RWPE2 (cell line): ENCODE results near the gene GCNT2.
A peak's percentile ranks its signal among the peaks of the same experiment; 100 is the strongest.
"Not testable (repeated sequence)": the region's sequence is repeated elsewhere in the genome, so short reads cannot be mapped to it uniquely, and the experiment has no call there.

Experiments
- ATAC-seq: fragments of 200-7000 bp; cut with Tn5 transposase; 3 replicates; pipeline ENCODE4 v1.9.1; 2021; ENCODE audit warnings: low read depth
- DNase-seq: peaks from one replicate; pipeline ENCODE4 v3.0.0-alpha.2; 2020; ENCODE audit warnings: low spot score
- H3K27ac ChIP-seq: fragments of 450-650 bp; 2 replicates; pipeline ENCODE4 v1.5.1; 2017; ENCODE audit warnings: mild to moderate bottlenecking; ENCODE audit not compliant: poor library complexity, severe bottlenecking
- H3K27me3 ChIP-seq: fragments of 250-450 bp; sonication (Bioruptor Pico); 2 replicates; pipeline ENCODE4 v1.5.1; 2021; ENCODE audit warnings: mild to moderate bottlenecking, moderate library complexity; ENCODE audit not compliant: insufficient read depth, poor library complexity, severe bottlenecking
- H3K36me3 ChIP-seq: fragments of 250-450 bp; sonication (Bioruptor Pico); 2 replicates; pipeline ENCODE4 v1.5.1; 2020; ENCODE audit warnings: low read depth, mild to moderate bottlenecking, moderate library complexity
- H3K4me1 ChIP-seq: fragments of 250-450 bp; sonication (Bioruptor Pico); 2 replicates; pipeline ENCODE4 v1.5.1; 2021; ENCODE audit warnings: mild to moderate bottlenecking, moderate library complexity; ENCODE audit not compliant: insufficient read depth, poor library complexity, severe bottlenecking
- H3K4me3 ChIP-seq: fragments of 250-450 bp; sonication (Bioruptor Pico); 2 replicates; pipeline ENCODE4 v1.5.1; 2021; ENCODE audit warnings: mild to moderate bottlenecking, moderate library complexity; ENCODE audit not compliant: severe bottlenecking
- H3K9me3 ChIP-seq: fragments of 250-450 bp; sonication (Bioruptor Pico); 2 replicates; pipeline ENCODE4 v1.5.1; 2021; ENCODE audit warnings: mild to moderate bottlenecking, moderate library complexity; ENCODE audit not compliant: severe bottlenecking
- TF ChIP-seq, protein P1 (sequence below): fragments of 450-650 bp; IDR thresholded peaks from one replicate; pipeline ENCODE4 v1.5.1; 2017; ENCODE audit warnings: mild to moderate bottlenecking, moderate library complexity; ENCODE audit not compliant: poor library complexity, severe bottlenecking

GCNT2 gene

DNA sequence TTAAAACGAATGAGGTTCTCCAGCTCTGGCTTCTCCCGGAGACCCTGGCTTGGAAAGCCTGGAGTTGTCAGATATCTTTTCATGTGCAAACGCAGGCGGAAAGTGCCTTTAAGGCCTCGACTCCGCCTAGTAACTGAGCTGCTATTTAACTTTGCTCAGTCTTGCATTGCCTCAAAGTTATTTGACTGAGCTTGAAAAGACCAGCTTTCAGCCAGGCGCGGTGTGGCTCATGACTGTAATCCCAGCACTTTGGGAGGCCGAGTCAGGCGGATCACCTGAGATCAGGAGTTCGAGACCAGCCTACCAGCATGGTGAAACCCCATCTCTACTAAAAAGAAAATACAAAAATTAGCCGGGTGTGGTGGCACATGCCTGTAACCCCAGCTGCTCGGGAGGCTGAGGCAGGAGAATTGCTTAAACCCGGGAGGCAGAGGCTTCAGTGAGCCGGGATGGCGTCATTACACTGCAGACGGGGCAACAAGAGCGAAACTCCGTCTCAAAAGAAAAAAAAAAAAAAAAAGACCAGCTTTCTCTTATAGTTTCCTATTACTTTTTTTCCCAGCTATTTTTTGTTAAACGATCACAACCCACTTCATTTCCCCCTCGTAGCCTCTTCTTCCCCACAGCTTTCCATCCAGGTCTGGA is 1.9 kb downstream of the GCNT2 start:
- ATAC-seq (no peak), DNase-seq (no peak)
- TF ChIP-seq, protein P1, sequence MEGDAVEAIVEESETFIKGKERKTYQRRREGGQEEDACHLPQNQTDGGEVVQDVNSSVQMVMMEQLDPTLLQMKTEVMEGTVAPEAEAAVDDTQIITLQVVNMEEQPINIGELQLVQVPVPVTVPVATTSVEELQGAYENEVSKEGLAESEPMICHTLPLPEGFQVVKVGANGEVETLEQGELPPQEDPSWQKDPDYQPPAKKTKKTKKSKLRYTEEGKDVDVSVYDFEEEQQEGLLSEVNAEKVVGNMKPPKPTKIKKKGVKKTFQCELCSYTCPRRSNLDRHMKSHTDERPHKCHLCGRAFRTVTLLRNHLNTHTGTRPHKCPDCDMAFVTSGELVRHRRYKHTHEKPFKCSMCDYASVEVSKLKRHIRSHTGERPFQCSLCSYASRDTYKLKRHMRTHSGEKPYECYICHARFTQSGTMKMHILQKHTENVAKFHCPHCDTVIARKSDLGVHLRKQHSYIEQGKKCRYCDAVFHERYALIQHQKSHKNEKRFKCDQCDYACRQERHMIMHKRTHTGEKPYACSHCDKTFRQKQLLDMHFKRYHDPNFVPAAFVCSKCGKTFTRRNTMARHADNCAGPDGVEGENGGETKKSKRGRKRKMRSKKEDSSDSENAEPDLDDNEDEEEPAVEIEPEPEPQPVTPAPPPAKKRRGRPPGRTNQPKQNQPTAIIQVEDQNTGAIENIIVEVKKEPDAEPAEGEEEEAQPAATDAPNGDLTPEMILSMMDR: no peak
- no peak overlapping the region for H3K4me3 ChIP-seq
- no peak overlapping the region for H3K27ac ChIP-seq
- H3K27me3 ChIP-seq: no peaks in the 10 kb centered on the region
- no peaks in the 10 kb centered on the region for H3K9me3 ChIP-seq
- H3K36me3 ChIP-seq: no peaks in the 10 kb centered on the region
- H3K4me1 ChIP-seq: peaks cover 19% of the 10 kb centered on the region

DNA sequence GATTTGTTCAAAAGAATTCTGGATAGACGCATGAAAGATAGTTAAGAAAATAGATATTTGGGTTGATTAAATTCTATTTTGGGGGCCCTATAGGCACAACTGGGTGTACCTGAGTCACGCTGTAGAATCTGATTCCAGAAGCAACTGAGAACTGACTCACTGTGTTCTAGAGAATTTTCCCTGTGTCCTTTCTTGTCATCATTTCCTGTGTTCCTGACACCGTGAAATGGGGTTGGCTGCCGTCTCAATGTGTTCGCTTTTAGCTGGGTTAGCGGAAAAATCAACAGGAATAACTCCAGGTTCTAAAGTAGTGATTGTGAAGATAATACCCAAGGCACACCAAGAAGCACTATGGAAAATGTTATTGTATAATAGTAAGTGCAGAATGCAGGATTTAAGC is 5.0 kb downstream of the GCNT2 start:
- Histone ChIP-seq H3K9me3 (no peaks in the 10 kb centered on the region), H3K36me3 (no peaks in the 10 kb centered on the region), H3K27ac (no peak overlapping the region), H3K4me1 (peaks cover 8% of the 10 kb centered on the region), H3K27me3 (no peaks in the 10 kb centered on the region), H3K4me3 (no peak overlapping the region)
- no peak for ATAC-seq
- DNase-seq: no peak
- TF ChIP-seq, protein P1: no peak

DNA sequence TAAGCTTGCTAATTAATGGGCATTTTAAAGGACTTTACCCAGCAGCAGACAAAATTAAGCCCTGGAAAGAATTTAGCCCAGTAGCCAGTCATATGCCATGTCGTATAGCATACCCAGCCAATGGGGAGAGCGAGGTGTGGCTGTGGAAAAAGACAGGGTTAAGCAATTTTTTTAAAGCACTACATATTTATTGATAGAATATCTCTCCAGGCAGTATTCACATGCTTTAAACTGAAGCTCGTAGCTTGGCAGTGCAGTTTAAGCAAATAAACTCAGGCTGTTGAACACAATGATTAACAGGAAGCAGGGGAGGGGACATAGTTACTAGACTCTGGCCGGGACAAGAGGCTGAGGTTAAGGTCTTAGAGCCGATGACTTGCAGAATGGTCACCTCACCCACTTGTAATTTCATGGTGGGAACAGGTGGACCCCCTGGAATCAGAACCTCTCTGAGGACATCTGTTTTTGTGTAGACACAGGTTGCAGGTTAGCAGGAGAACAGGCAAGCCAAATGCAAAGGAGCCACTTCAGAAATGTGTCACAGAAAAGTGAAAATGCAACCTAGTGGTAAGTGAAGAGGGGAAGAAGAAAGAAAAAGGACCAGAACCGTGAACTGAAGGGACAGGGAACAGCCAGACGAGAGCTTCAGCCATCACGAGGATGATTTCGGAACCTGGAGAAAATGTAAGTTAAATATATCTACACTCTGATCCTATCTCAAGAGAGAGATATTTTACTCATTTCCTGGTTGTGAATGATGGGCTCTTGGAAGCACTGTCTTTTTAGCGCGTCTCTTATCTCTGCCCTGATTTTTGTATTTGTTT is 7.2 kb downstream of the GCNT2 start:
- Histone ChIP-seq H3K9me3 (no peaks in the 10 kb centered on the region), H3K4me1 (peaks cover 8% of the 10 kb centered on the region), H3K27me3 (no peaks in the 10 kb centered on the region), H3K27ac (peak overlapping the region; percentile 68), H3K36me3 (no peaks in the 10 kb centered on the region), H3K4me3 (peak overlapping the region; percentile 26)
- DNase-seq: no peak
- ATAC-seq: peak; percentile 90
- TF ChIP-seq, protein P1: no peak

DNA sequence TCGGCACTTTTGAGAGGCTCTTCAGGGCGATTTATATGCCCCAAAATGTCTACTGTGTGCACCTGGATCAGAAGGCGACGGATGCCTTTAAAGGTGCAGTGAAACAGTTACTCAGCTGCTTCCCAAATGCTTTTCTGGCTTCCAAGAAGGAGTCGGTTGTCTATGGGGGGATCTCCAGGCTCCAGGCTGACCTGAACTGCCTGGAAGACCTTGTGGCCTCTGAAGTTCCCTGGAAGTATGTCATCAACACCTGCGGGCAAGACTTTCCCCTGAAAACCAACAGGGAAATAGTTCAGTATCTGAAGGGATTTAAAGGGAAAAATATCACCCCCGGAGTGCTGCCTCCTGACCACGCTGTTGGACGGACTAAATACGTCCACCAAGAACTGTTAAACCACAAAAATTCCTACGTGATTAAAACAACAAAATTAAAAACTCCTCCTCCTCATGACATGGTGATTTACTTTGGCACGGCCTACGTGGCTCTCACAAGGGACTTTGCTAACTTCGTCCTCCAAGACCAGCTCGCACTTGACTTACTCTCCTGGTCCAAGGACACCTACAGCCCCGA is 8.2 kb downstream of the GCNT2 start:
- Histone ChIP-seq H3K4me3 (peak overlapping the region; percentile 26), H3K27ac (peak overlapping the region; percentile 68), H3K27me3 (no peaks in the 10 kb centered on the region), H3K36me3 (no peaks in the 10 kb centered on the region), H3K4me1 (peaks cover 8% of the 10 kb centered on the region), H3K9me3 (no peaks in the 10 kb centered on the region)
- peak; percentile 5; the same call in 1 of the 3 replicates for ATAC-seq
- no peak for DNase-seq
- TF ChIP-seq, protein P1: no peak

DNA sequence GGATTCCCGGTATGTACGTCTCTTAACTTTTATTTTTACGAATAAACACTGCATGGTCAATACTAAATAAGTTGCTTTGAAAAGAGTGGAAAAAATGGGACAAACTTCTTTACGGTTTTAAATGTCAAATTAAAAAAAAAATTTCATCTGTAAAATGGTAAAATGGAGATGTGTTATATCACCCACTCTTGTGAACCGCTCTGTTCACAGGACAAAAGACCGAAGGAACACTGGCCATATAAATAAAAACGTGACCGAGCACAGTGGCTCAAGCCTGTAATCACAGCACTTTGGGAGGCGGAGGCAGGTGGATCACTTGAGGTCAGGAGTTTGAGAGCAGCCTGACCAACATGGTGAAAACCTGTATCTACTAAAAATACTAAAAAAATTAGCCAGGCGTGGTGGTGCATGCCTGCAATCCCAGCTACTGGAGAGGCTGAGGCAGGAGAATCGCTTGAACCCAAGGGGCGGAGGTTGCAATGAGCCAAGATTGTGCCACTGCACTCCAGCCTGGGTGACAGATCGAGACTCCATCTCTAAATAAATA is 8.8 kb downstream of the GCNT2 start:
- H3K36me3 ChIP-seq, ATAC-seq, DNase-seq, H3K27me3 ChIP-seq, H3K9me3 ChIP-seq, H3K4me1 ChIP-seq: not testable (repeated sequence)
- H3K4me3 ChIP-seq: peak overlapping the region; percentile 26
- peak overlapping the region; percentile 68 for H3K27ac ChIP-seq
